Activated naive CD4-positive, alpha-beta T cell treated with anti-CD3 and anti-CD28 coated beads for 36 hours (primary cell): ENCODE results near the gene RFPL1. TPM values are rescaled to one million over a fixed set of nuclear protein-coding genes. Genes with fewer than 3 reads are reported as not detected.
"Not testable (repeated sequence)": the region's sequence is repeated elsewhere in the genome, so short reads cannot be mapped to it uniquely, and the experiment has no call there.

ENCODE experiments used
- CTCF ChIA-PET: fragments of 350-600 bp; sonication (Branson Sonifier 250); formaldehyde crosslinking; loops from one replicate; lab custom pipeline; 2021; ENCODE audit warnings: antibody characterized with exemption; lab: Charles Lee
- DNase-seq: peaks from one replicate; pipeline ENCODE4 v3.0.0-alpha.2; 2020
- H3K27ac Mint-ChIP-seq: one replicate; pipeline ENCODE4 v1.8.0; 2021; ENCODE audit warnings: mild to moderate bottlenecking, mixed read lengths
- H3K27me3 Mint-ChIP-seq: one replicate; pipeline ENCODE4 v1.8.0; 2021; ENCODE audit warnings: low read depth, mixed read lengths
- H3K36me3 Mint-ChIP-seq: one replicate; pipeline ENCODE4 v1.8.0; 2021; ENCODE audit warnings: low read depth, mixed read lengths
- H3K4me1 Mint-ChIP-seq: one replicate; pipeline ENCODE4 v1.8.0; 2021; ENCODE audit warnings: low read depth, mixed read lengths
- H3K4me3 Mint-ChIP-seq: one replicate; pipeline ENCODE4 v1.8.0; 2021; ENCODE audit warnings: mild to moderate bottlenecking, moderate library complexity, mixed read lengths
- H3K9me3 Mint-ChIP-seq: one replicate; pipeline ENCODE4 v1.8.0; 2021; ENCODE audit warnings: mixed read lengths
- intact Hi-C: fragments of 100-400 bp; cut with micrococcal nuclease; formaldehyde crosslinking; loops from one replicate; pipeline ENCODE4 v1.15.1; 2023
- total RNA-seq, 2 experiments: library from RNA; stranded (reverse); gene quantifications; one replicate each; pipeline ENCODE4 v1.2.3, GENCODE V29; 2021

RFPL1 gene
- total RNA-seq, result not detected

DNA sequence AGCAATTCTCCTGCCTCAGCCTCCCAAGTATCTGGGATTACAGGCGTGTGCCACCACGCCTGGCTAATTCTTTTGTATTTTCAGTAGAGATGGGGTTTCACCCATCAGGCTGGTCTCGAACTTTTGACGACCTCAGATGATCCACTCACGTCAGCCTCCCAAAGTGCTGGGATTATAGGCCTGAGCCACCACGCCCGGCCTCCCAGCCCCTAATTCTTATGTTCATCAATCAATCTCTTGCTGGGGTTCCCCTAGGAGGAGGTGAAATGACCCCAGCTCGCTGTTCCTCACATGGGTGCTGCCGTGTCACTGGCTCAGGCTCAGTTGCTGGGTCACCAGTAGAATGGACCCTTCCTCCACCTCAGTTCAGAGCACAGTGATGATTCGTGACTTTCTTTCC lies at the start of gene RFPL1:
Gene RFPL1, plus strand, starts transcription at position 301 of the 400 bp plus-strand sequence.
- H3K36me3 Mint-ChIP-seq, DNase-seq, CTCF ChIA-PET, H3K27me3 Mint-ChIP-seq, H3K27ac Mint-ChIP-seq, H3K4me1 Mint-ChIP-seq, intact Hi-C loops, H3K4me3 Mint-ChIP-seq, H3K9me3 Mint-ChIP-seq: not testable (repeated sequence)

DNA sequence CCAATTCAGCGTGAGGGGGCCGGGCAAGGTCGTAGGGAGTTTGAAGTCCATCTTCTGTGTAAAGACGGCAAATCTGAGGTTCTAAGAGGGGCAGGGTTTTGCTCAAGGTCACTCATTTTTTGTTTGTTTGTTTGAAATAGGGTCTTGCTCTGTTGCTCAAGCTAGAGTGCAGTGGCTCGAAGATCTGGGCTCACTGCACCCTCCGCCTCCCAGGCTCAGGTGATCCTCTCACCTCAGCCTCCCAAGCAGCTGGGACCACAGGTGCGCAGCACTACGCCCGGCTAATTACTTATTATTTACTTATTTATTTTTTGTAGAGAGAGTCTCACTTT lies 49.7 kb upstream of the RFPL1 start:
- H3K36me3 Mint-ChIP-seq, result peaks cover 2% of the 10 kb centered on the region
- intact Hi-C loops, result loop anchor here (1.0 kb wide), 1 partner anchor 450 kb away; the partner anchor contains the start of gene ASCC2
- CTCF ChIA-PET, result no interaction called here
- H3K4me1 Mint-ChIP-seq, result peaks cover 41% of the 10 kb centered on the region
- no peak for DNase-seq
- H3K27me3 Mint-ChIP-seq, result no peaks in the 10 kb centered on the region
- no peaks in the 10 kb centered on the region for H3K9me3 Mint-ChIP-seq
- peak overlapping the region; percentile 90 for H3K4me3 Mint-ChIP-seq
- H3K27ac Mint-ChIP-seq, result peak overlapping the region; percentile 82

DNA sequence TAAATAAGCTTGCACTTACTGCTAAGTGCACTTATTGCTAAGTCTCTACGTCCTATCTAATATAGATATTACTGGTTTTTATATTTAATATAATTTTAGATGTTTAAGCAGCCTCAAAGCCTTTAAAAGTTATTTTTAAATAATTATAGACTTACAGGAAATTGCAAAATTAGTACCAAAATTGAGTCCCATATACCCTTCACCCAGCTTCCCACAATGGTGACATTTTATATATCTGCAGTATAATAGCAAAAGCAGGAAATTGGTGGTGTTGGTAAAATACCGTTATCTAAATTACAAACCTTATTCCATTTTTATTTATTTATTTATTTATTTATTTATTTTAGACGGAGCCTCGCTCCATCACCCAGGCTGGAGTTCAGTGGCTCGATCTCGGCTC lies 48.1 kb upstream of the RFPL1 start:
- intact Hi-C loops, result no loop called here
- CTCF ChIA-PET, result interaction anchor here (1.0 kb wide), 1 partner anchor 30 kb away, joined by 3 read pairs; no protein-coding TSS in a partner anchor

GRCh38 chr22:29391546-29391945 lies 46.8 kb upstream of the RFPL1 start:
- no peaks in the 10 kb centered on the region for H3K36me3 Mint-ChIP-seq
- CTCF ChIA-PET, result interaction anchor here (0.7 kb wide), 1 partner anchor 17 kb away, joined by 5 read pairs; no protein-coding TSS in a partner anchor
- no peaks in the 10 kb centered on the region for H3K9me3 Mint-ChIP-seq
- H3K27ac Mint-ChIP-seq, result no peak overlapping the region
- H3K4me3 Mint-ChIP-seq, result no peak overlapping the region
- no peaks in the 10 kb centered on the region for H3K27me3 Mint-ChIP-seq
- peaks cover 21% of the 10 kb centered on the region for H3K4me1 Mint-ChIP-seq
- no peak for DNase-seq
- intact Hi-C loops, result no loop called here

More for the DNA sequence above, 48.1 kb upstream of the RFPL1 start:
- no peak for DNase-seq
- Mint-ChIP-seq H3K4me1 (peaks cover 34% of the 10 kb centered on the region), H3K4me3 (no peak overlapping the region), H3K9me3 (no peaks in the 10 kb centered on the region), H3K27ac (no peak overlapping the region), H3K36me3 (no peaks in the 10 kb centered on the region), H3K27me3 (no peaks in the 10 kb centered on the region)

DNA sequence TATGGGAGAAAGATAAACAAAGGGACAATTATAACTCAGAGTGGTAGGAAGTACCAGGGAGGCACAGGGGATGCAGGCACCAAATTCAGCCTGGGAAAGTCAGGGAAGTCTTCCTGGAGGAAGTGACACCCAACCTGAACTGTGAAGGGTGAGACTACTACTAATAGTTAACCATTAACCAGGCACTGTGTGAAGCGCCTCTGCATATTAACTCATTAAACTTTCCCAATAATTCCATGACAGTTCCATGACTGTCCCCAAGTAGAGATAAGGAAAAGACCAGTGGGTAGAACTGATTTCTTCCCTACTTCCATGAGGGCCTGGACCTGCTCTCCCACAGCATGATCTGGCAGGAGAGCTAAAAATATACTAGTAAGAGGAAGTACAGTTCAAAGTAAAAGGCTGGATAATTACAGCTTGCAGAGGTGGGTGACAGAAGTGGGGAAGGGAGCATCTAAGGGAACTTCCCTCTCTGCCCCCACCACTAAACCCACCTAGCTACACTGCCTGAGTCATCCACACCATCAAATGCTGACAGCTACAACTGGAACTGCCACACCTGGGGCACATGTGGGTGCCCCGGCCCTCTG lies 45.3 kb upstream of the RFPL1 start:
- Mint-ChIP-seq H3K4me1 (peaks cover 10% of the 10 kb centered on the region), H3K27ac (no peak overlapping the region), H3K27me3 (no peaks in the 10 kb centered on the region), H3K4me3 (no peak overlapping the region), H3K36me3 (no peaks in the 10 kb centered on the region), H3K9me3 (no peaks in the 10 kb centered on the region)
- CTCF ChIA-PET, result interaction anchor here (0.5 kb wide), 1 partner anchor 203 kb away, joined by 4 read pairs; no protein-coding TSS in a partner anchor
- intact Hi-C loops, result no loop called here
- DNase-seq, result no peak

- peak; percentile 81 for DNase-seq
- no peak overlapping the region for H3K4me3 Mint-ChIP-seq
- no peaks in the 10 kb centered on the region for H3K9me3 Mint-ChIP-seq
- no peak overlapping the region for H3K27ac Mint-ChIP-seq
- peaks cover 6% of the 10 kb centered on the region for H3K4me1 Mint-ChIP-seq
- CTCF ChIA-PET, result interaction anchor here (0.7 to 2.4 kb wide), 8 partner anchors 18 to 606 kb away, joined by 3 to 9 read pairs (median 3); partner anchors contain the start of gene THOC5
- H3K36me3 Mint-ChIP-seq, result no peaks in the 10 kb centered on the region
- no peaks in the 10 kb centered on the region for H3K27me3 Mint-ChIP-seq
- intact Hi-C loops, result loop anchor here (1.0 kb wide), 4 partner anchors 19 to 694 kb away; no protein-coding TSS in a partner anchor
Measured at GRCh38 chr22:29394931-29395581, 43.3 kb upstream of the RFPL1 start.

DNA sequence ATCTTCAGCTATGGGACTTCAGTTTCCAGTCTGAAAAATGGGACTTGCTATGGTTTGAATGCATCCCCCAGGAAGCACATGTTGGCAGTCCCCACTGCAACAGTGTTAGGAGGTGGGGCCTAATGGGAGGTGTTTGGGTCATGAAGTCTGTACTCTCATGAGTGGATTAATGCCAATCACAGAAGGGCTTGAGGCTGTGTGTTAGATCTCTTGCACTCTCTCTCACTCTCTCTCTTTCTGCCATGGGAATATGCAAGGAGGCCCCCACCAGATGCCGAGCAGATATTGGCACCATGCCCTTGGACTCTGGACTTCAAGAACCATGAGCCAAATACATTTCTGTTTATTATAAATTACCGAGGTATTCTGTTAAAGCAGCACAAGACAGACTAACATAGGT lies 42.3 kb upstream of the RFPL1 start:
- intact Hi-C loops, result no loop called here
- Mint-ChIP-seq H3K27ac (no peak overlapping the region), H3K9me3 (no peaks in the 10 kb centered on the region), H3K4me1 (peaks cover 6% of the 10 kb centered on the region), H3K27me3 (no peaks in the 10 kb centered on the region), H3K36me3 (no peaks in the 10 kb centered on the region), H3K4me3 (no peak overlapping the region)
- CTCF ChIA-PET, result interaction anchor here (0.6 to 2.4 kb wide), 5 partner anchors 17 to 163 kb away, joined by 3 to 9 read pairs (median 5); partner anchors contain the start of gene THOC5
- no peak for DNase-seq

DNA sequence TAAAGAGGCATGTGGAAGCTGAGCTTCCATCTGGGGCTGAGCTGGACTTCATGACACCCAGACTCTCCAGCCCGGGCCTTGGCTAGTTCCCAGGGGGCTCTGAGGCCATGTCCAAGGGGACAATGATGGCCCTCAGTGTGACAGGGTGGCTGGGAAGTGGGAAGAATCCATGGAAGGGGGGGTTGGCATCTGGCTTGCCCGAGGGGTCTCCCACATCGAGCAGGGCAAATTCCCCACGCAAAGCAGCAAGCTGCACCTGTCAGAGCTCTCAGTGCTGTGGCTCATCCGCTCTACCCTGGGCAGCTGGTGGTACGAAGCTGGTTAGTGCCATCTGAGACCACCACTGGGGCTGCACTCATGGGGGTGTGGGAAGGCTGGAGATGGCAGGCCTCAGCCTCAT lies 40.6 kb upstream of the RFPL1 start:
- H3K27ac Mint-ChIP-seq, result no peak overlapping the region
- intact Hi-C loops, result no loop called here
- no peaks in the 10 kb centered on the region for H3K9me3 Mint-ChIP-seq
- DNase-seq, result no peak
- peaks cover 6% of the 10 kb centered on the region for H3K4me1 Mint-ChIP-seq
- no peak overlapping the region for H3K4me3 Mint-ChIP-seq
- CTCF ChIA-PET, result interaction anchor here (2.1 kb wide), 1 partner anchor 126 kb away, joined by 5 read pairs; no protein-coding TSS in a partner anchor
- no peaks in the 10 kb centered on the region for H3K36me3 Mint-ChIP-seq
- peaks cover 2% of the 10 kb centered on the region for H3K27me3 Mint-ChIP-seq

GRCh38 chr22:29400576-29400975 lies 37.8 kb upstream of the RFPL1 start:
- CTCF ChIA-PET, result no interaction called here
- H3K4me3 Mint-ChIP-seq, result no peak overlapping the region
- no peaks in the 10 kb centered on the region for H3K36me3 Mint-ChIP-seq
- no peak overlapping the region for H3K27ac Mint-ChIP-seq
- no peaks in the 10 kb centered on the region for H3K9me3 Mint-ChIP-seq
- intact Hi-C loops, result no loop called here
- peaks cover 2% of the 10 kb centered on the region for H3K27me3 Mint-ChIP-seq
- no peaks in the 10 kb centered on the region for H3K4me1 Mint-ChIP-seq
- no peak for DNase-seq

DNA sequence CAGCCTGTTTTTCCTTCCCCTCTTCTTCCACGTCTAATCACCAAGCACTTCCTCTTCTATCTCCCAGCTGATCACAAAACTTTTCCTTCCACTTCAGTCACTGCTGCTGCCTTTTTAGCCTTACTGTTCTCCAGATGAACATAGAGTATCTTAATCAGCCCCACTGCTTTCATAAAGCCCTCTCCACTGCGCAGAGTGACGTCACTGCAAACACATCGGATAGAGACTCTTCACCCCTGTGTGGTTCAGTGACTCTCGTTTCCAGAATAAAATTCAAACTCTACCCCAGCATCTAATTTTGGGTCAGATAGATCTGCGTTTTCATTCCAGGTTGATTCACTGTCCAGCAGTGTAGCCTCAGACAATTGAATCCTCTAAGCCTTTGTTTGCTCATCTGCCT lies 36.8 kb upstream of the RFPL1 start:
- H3K4me3 Mint-ChIP-seq, H3K36me3 Mint-ChIP-seq, intact Hi-C loops, H3K27ac Mint-ChIP-seq, DNase-seq, H3K4me1 Mint-ChIP-seq, H3K27me3 Mint-ChIP-seq, CTCF ChIA-PET, H3K9me3 Mint-ChIP-seq: not testable (repeated sequence)

- CTCF ChIA-PET, result interaction anchor here (1.3 kb wide), 1 partner anchor 27 kb away, joined by 7 read pairs; no protein-coding TSS in a partner anchor
- peaks cover under 1% of the 10 kb centered on the region for H3K4me1 Mint-ChIP-seq
Measured at GRCh38 chr22:29408940-29409339, 29.4 kb upstream of the RFPL1 start.

DNA sequence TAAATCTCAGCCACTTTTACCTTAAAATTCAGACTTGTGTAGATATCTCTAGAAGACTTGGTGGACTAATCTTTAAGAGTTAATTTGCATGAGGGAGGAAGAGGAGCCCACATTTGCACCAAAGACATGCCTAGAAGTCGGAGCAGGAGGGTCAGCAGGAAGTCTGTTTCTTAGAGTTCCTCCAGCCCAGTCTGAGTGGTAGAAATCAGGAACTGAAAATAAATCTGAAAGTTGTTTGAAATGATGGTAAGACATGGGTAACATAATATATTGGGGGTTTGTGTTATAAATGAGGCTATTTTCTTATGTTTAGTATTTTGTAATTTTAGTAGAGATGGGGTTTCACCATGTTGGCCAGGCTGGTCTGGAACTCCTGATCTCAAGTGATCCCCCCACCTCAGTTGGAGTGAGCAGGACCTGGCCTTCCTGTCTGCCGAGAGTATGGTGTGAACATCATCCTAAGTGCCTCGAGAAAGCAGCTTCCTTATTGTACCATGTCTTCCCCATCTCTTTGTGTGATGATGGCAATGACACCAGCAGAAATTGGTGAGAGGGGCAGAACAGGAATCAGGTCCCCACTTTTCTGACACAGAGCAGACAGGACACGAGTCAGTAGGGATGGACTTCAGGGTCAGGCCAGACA lies 26.7 kb upstream of the RFPL1 start:
- H3K27ac Mint-ChIP-seq, H3K9me3 Mint-ChIP-seq, intact Hi-C loops, H3K27me3 Mint-ChIP-seq, DNase-seq, H3K36me3 Mint-ChIP-seq, H3K4me3 Mint-ChIP-seq: not testable (repeated sequence)
- peaks cover 14% of the 10 kb centered on the region for H3K4me1 Mint-ChIP-seq
- CTCF ChIA-PET, result interaction anchor here (0.7 to 1.6 kb wide), 3 partner anchors 17 to 25 kb away, joined by 3 to 9 read pairs (median 3); no protein-coding TSS in a partner anchor

More at GRCh38 chr22:29408940-29409339, 29.4 kb upstream of the RFPL1 start:
- intact Hi-C loops, result no loop called here
- Mint-ChIP-seq H3K4me3 (no peak overlapping the region), H3K27me3 (no peaks in the 10 kb centered on the region), H3K36me3 (no peaks in the 10 kb centered on the region), H3K9me3 (no peaks in the 10 kb centered on the region), H3K27ac (no peak overlapping the region)
- DNase-seq, result no peak
